Tibial nerve (tissue), 4 donors: Measurements from ENCODE around the gene HRNR.

Source experiments
- EP300 ChIP-seq, 2 donors: sonication (generic); formaldehyde crosslinking; IDR thresholded peaks; one replicate each; pipeline ENCODE4 v1.6.1; 2017; ENCODE audit warnings: antibody characterized with exemption in 2 of 2, mild to moderate bottlenecking in 1 of 2
- POLR2A ChIP-seq, 2 donors: fragments of 450-650 bp; IDR thresholded peaks; one replicate each; pipeline ENCODE4 v1.6.1; 2017; ENCODE audit warnings: antibody characterized with exemption in 2 of 2, mild to moderate bottlenecking in 2 of 2, moderate library complexity in 2 of 2
- TF ChIP-seq, protein P1 (sequence below), 5 experiments: fragments of 200-600 bp in 3 of 5; fragments of 450-650 bp in 2 of 5; sonication (generic) in 3 of 5; IDR thresholded peaks; one replicate each; pipeline ENCODE4 v1.5.1; 2016 to 2019; ENCODE audit warnings: antibody characterized with exemption in 5 of 5, mild to moderate bottlenecking in 3 of 5, moderate library complexity in 2 of 5

DNA sequence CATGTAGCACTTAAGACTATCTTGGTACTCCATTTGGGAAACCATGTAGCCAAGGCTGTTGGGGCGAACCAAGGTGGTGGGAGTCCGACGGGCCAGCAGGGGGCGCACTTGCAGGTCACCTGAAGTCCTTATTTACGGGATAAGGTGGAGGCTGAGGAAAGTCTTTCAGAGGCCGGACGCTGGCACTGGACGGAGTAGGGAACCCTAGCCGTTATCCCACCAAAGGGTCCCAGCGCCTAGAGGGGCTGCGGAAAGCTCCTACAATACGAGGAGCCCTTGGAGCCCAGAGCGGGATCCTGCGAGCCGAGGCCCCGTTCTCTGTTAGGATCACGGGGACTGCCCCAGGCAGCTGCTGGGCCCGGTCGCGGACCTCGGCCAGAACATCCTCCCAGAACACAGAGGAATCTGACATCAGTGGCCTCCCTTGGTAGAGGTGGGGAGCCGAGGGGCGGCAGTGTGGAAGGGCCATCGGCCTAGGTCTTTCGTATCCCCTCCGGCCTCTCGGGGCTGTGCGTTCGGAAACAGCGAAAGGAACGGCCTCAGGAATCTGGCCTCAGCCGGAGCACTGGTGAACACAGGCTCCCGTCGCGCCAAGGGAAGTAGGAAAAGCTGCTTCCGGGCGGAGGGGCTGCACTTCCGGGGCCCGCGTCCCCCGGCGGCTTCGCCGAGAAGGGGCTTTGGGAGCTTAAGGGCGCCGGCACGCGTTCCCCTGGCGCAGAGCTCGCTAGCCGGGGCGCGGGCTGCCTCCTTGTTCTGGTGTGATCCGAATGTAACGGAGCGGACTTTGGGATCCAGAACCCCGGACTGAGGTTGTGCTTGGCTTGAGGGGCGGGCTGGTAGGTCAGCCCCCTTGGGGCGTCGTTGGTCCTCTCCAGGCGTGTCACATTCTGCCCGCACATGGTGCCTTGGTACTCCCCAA, 35.1 kb downstream of the HRNR start:
- TF ChIP-seq, protein P1, sequence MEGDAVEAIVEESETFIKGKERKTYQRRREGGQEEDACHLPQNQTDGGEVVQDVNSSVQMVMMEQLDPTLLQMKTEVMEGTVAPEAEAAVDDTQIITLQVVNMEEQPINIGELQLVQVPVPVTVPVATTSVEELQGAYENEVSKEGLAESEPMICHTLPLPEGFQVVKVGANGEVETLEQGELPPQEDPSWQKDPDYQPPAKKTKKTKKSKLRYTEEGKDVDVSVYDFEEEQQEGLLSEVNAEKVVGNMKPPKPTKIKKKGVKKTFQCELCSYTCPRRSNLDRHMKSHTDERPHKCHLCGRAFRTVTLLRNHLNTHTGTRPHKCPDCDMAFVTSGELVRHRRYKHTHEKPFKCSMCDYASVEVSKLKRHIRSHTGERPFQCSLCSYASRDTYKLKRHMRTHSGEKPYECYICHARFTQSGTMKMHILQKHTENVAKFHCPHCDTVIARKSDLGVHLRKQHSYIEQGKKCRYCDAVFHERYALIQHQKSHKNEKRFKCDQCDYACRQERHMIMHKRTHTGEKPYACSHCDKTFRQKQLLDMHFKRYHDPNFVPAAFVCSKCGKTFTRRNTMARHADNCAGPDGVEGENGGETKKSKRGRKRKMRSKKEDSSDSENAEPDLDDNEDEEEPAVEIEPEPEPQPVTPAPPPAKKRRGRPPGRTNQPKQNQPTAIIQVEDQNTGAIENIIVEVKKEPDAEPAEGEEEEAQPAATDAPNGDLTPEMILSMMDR (IDR thresholded peaks at IDR 0.05), result peak; percentile 72 to 84 (median 78)
- TF ChIP-seq POLR2A (IDR thresholded peaks at IDR 0.05), result no peak
- TF ChIP-seq EP300 (IDR thresholded peaks at IDR 0.05), result peak in 1 of 2 donors; percentile 11
